ENCODE results near the gene TWIST2.

DNA sequence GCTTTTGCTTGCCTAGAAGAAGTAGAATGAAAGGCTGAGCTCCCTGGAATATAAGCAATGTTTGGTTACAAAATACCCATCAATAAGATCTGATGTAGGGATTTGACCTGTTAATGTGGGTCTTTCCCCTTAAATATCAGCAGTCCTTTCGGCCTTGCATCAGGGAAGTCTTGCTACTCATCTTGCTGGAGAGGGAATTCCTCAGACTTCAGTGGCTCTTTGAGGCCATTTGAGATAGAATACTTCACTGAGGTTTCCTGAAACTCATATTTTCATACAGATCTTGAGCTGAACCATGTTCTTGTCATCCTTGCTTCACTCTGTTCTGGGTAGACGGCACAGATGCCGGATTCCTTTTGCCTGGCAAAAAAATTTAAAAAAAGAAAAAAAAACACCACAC is 3.9 kb downstream of the TWIST2 start:
- TF ChIP-seq CTCF (IDR thresholded peaks at IDR 0.05; ENCODE audit: poor library complexity, severe bottlenecking) (no peak), EZH2 (IDR thresholded peaks at IDR 0.05; ENCODE audit: borderline replicate concordance, insufficient read depth, low read length, poor library complexity, severe bottlenecking) (no peak), MXI1 (conservative IDR thresholded peaks at IDR 0.05; ENCODE audit: poor library complexity, severe bottlenecking) (no peak), POLR2AphosphoS5 (IDR thresholded peaks at IDR 0.05) (no peak), EP300 (conservative IDR thresholded peaks at IDR 0.05; ENCODE audit: poor library complexity, severe bottlenecking) (no peak), RAD21 (conservative IDR thresholded peaks at IDR 0.05) (no peak), TAF1 (IDR thresholded peaks at IDR 0.05; ENCODE audit: low read depth) (no peak)
- TF ChIP-seq, protein P1, sequence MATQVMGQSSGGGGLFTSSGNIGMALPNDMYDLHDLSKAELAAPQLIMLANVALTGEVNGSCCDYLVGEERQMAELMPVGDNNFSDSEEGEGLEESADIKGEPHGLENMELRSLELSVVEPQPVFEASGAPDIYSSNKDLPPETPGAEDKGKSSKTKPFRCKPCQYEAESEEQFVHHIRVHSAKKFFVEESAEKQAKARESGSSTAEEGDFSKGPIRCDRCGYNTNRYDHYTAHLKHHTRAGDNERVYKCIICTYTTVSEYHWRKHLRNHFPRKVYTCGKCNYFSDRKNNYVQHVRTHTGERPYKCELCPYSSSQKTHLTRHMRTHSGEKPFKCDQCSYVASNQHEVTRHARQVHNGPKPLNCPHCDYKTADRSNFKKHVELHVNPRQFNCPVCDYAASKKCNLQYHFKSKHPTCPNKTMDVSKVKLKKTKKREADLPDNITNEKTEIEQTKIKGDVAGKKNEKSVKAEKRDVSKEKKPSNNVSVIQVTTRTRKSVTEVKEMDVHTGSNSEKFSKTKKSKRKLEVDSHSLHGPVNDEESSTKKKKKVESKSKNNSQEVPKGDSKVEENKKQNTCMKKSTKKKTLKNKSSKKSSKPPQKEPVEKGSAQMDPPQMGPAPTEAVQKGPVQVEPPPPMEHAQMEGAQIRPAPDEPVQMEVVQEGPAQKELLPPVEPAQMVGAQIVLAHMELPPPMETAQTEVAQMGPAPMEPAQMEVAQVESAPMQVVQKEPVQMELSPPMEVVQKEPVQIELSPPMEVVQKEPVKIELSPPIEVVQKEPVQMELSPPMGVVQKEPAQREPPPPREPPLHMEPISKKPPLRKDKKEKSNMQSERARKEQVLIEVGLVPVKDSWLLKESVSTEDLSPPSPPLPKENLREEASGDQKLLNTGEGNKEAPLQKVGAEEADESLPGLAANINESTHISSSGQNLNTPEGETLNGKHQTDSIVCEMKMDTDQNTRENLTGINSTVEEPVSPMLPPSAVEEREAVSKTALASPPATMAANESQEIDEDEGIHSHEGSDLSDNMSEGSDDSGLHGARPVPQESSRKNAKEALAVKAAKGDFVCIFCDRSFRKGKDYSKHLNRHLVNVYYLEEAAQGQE (IDR thresholded peaks at IDR 0.05; ENCODE audit: borderline replicate concordance), result no peak

Data from neural cell (in vitro differentiated cells).